Mammary epithelial cell (primary cell): ENCODE measurements around the gene PIK3R1.

Experiments
- EZH2 ChIP-seq: IDR thresholded peaks from 2 replicates; pipeline ENCODE4 v1.6.1; 2012; ENCODE audit warnings: low read length, inconsistent platforms, borderline replicate concordance
- TF ChIP-seq, protein P1 (sequence below), 2 donors: IDR thresholded peaks in 1 of 2; conservative IDR thresholded peaks in 1 of 2; 2 replicates each; pipeline ENCODE4 v1.5.1; 2011 to 2012; ENCODE audit warnings: inconsistent platforms in 2 of 2, low read length in 2 of 2, mild to moderate bottlenecking in 2 of 2, control low read depth in 1 of 2, low read depth in 1 of 2; ENCODE audit not compliant: insufficient read depth in 1 of 2; ENCODE audit errors: extremely low read depth in 1 of 2

- TF ChIP-seq, protein P1, sequence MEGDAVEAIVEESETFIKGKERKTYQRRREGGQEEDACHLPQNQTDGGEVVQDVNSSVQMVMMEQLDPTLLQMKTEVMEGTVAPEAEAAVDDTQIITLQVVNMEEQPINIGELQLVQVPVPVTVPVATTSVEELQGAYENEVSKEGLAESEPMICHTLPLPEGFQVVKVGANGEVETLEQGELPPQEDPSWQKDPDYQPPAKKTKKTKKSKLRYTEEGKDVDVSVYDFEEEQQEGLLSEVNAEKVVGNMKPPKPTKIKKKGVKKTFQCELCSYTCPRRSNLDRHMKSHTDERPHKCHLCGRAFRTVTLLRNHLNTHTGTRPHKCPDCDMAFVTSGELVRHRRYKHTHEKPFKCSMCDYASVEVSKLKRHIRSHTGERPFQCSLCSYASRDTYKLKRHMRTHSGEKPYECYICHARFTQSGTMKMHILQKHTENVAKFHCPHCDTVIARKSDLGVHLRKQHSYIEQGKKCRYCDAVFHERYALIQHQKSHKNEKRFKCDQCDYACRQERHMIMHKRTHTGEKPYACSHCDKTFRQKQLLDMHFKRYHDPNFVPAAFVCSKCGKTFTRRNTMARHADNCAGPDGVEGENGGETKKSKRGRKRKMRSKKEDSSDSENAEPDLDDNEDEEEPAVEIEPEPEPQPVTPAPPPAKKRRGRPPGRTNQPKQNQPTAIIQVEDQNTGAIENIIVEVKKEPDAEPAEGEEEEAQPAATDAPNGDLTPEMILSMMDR (conservative IDR thresholded peaks at IDR 0.05 in 1 of 2, IDR thresholded peaks at IDR 0.05 in 1 of 2; ENCODE audit: extremely low read depth in 1 of 2, insufficient read depth in 1 of 2, low read depth in 1 of 2, low read length in 2 of 2) = no peak
- TF ChIP-seq EZH2 = no peak
These were observed 90.9 kb downstream of the PIK3R1 start for GRCh38 chr5:68306361-68307014.
